Activated CD4-positive, CD25-positive, alpha-beta regulatory T cell (primary cell): Measurements from ENCODE around the gene RIBC1.
"Not testable (repeated sequence)": the region's sequence is repeated elsewhere in the genome, so short reads cannot be mapped to it uniquely, and the experiment has no call there.

Source experiments
- DNase-seq, 4 experiments: peaks; one replicate each; lab custom pipeline; 2025; lab: John Stamatoyannopoulos, UW

RIBC1 gene

GRCh38 chrX:53422861-53423306 lies at the start of gene RIBC1:
Gene RIBC1, plus strand, starts transcription at chrX:53422873. Its CDS starts 3,404 bp downstream, at chrX:53426277.
- DNase-seq, result no peak

- DNase-seq, result no peak
Observed at GRCh38 chrX:53373307-53373706, 49.4 kb upstream of the RIBC1 start.

GRCh38 chrX:53374222-53374820 lies 48.4 kb upstream of the RIBC1 start:
- DNase-seq, result no peak

GRCh38 chrX:53374923-53375322 lies 47.8 kb upstream of the RIBC1 start:
- DNase-seq, result no peak

- DNase-seq, result no peak
Observed at GRCh38 chrX:53376888-53377287, 45.8 kb upstream of the RIBC1 start.

GRCh38 chrX:53377464-53377863 lies 45.2 kb upstream of the RIBC1 start:
- no peak for DNase-seq

GRCh38 chrX:53379008-53379710 lies 43.5 kb upstream of the RIBC1 start:
- DNase-seq, result no peak

GRCh38 chrX:53379747-53380146 lies 42.9 kb upstream of the RIBC1 start:
- no peak for DNase-seq

- DNase-seq, result no peak
Observed at GRCh38 chrX:53383376-53384076, 39.1 kb upstream of the RIBC1 start.

- no peak for DNase-seq
Observed at GRCh38 chrX:53395605-53396298, 26.9 kb upstream of the RIBC1 start.

- no peak for DNase-seq
Observed at GRCh38 chrX:53398216-53398615, 24.5 kb upstream of the RIBC1 start.

GRCh38 chrX:53403535-53403934 lies 19.1 kb upstream of the RIBC1 start:
- DNase-seq, result no peak

- DNase-seq, result no peak
Observed at GRCh38 chrX:53412446-53412845, 10.2 kb upstream of the RIBC1 start.

- DNase-seq, result not testable (repeated sequence)
Observed at GRCh38 chrX:53420351-53420750, 2.3 kb upstream of the RIBC1 start.

- DNase-seq, result no peak
Observed at GRCh38 chrX:53421125-53421524, 1.5 kb upstream of the RIBC1 start.

GRCh38 chrX:53421772-53422085 lies 944 bp upstream of the RIBC1 start:
- DNase-seq, result peak in 1 of 4 experiments; percentile 14

GRCh38 chrX:53422086-53422860 lies 400 bp upstream of the RIBC1 start, which contains the start of gene SMC1A:
Gene SMC1A, minus strand, starts transcription at chrX:53422654. Its CDS starts 54 bp downstream, at chrX:53422600.
- peak; percentile 77 to 85 (median 83) for DNase-seq

- DNase-seq, result no peak
Observed at GRCh38 chrX:53429755-53430154, 7.1 kb downstream of the RIBC1 start.

- DNase-seq, result no peak
Observed at GRCh38 chrX:53430231-53430630, 7.6 kb downstream of the RIBC1 start.

GRCh38 chrX:53433651-53434639 lies 11.3 kb downstream of the RIBC1 start, which contains the start of gene HSD17B10:
Gene HSD17B10, minus strand, starts transcription at chrX:53434370. Its CDS starts 25 bp downstream, at chrX:53434345.
- DNase-seq, result peak; percentile 53 to 78 (median 68)
